ENCODE measurements around the gene NAV2.

Gene NAV2

DNA sequence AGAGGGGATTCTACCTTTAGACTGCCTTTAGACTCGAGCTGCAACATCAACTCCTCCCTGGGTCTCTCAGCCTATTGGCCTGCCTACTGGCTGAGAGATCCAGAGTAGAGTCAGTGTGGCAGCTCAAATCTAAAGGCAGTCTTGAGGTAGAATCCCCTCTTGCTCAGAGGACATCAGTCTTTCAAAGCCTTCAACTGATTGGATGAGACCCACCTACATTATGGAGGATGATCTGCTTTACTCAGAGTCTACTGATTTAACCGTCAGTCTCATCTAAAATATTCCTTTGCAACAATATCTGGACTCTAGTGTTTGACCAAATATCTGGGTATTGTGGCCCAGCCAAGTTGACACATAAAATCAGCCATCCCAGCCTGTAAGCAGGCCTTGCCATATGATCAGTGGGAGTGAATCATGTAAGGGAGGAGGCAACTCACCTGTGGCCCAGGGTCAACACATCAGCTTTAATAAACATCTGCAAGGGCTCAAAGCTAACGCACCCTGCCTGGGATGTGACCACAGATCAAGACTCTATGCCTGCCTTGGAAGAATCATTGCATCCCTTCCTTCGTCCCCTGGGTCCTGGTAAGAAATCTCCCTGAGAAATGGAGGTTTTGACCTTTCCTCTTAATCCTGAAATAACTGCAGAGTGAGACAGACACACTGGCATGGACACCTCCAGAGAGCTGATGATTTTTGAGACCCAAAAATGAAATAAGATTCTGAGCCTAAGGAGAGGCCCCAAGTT lies 249.6 kb downstream of the NAV2 start:
- DNase-seq = no peak

DNA sequence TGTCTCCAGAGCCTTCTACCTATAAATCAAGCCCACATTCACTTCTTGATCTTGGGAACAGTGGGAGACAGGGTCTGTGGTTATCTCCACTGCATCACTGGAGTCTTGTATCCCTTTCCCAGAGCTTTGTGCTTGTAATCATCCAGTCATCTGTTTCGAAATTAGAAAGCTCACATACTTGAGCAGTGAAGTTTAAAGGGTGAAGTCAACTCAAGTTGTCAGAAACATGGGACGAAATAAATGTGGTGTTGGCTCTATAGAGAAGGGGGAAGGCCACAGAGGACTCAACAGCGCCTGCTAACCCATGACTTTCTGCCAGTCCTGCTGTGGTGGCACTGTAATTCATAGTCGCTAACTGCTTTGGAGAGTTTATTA lies 250.2 kb downstream of the NAV2 start:
- DNase-seq = no peak

DNA sequence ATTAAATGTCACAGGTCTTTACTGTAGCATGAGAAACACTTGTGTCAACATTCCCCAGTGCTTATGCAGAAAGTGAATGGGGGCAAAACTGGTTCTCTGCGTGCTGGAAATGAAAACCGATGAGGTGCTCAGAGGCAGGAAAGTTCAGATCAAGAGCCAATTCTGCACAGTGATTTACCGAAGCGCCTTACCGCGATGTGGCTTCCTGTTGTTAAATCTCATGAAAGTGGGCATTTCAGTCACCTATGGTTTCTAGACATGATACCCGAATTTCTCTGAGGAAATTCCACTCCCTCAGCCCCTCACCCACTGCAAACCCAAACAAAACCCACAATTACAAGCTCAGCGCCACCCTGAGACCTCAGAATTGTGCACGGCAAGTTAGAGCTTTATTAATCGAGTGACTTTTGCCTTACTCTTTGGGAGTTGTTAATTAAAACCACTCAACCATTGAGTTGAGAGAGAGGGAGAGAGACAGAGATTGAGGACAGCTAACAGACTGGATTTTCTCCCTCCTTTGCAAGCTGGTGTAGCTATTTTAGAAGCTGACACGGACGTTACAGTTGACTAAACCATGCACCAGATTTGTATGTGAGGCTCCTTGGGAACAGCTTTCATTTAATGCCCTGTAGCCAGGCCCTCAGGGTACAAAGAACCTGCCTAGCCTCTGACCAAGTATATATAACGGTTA lies 251.2 kb downstream of the NAV2 start:
- DNase-seq = no peak

DNA sequence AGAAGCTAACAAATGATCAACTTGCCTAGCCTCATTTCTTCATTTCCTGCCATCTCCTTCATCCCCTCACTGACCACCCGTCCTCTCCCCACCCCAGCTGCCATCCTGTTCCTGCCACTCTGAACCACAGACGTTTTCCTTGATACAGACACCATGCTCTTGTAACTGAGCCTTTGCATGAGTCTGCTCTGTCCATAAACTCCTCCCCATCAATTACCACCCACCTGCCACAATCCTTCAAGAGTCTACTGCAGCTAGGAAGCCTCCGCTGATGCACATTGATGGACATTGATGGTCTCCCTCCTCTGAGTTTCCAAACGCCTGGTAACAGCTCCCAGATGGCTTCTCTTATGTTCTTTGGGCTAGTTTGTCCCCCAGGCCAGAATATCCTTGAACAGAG lies 253.8 kb downstream of the NAV2 start:
- no peak for DNase-seq

DNA sequence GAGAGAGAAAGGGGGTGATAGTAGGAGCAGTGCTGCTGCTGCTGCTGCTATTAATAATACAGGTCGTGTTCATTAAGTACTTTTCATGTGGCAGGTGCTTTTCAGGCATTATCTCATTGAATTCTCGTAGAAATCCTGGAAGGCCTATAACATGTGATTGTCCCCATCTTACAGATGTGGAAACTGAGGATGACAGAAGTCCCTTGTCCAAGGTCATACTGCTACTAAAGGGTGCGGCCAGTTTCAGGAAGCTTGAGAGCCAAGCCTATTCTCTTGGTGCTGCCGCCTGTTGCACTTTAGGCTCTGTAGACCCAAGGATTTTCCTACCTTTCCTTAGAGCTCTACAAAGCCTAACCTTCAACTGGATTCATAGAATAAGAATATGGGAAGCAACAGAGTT lies 254.3 kb downstream of the NAV2 start:
- DNase-seq = no peak

DNA sequence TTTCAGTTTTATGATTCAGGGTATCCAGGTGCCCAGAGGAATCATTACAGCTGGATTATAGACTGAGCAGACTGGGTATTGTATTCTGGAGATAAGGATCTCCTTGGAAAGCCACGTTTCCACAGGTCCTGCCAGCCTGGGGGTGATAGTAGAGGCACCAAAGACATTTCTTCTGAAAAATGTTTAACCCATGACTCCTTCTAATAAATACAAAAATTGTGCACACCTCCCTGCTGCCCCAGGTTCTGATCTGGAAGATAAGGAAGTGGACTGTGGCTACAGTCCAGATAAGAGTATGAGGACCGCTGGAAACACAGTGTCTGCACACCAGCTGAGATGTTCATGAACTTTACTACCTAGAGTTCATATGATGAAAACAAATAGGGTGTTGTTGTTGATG lies 255.2 kb downstream of the NAV2 start:
- DNase-seq = no peak

DNA sequence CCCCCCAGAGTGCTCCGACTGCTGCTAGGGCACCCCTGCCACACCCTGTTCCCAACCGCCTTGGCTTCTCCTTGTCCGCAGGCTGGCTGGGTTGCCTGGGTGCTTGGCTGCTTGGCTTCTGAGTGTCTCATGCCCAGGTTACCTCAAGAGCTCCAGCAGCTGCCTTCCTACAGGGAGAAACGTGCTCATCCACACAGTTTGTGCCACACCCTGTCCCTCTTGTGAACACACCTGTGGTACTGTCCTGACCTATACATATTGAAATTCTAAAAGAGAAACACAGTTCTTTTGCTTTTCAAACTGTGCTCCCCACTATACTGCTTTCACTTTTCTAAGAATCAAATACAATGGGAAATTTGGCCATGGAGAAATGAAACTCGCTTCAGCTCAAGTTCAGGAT lies 256.2 kb downstream of the NAV2 start:
- DNase-seq = no peak

DNA sequence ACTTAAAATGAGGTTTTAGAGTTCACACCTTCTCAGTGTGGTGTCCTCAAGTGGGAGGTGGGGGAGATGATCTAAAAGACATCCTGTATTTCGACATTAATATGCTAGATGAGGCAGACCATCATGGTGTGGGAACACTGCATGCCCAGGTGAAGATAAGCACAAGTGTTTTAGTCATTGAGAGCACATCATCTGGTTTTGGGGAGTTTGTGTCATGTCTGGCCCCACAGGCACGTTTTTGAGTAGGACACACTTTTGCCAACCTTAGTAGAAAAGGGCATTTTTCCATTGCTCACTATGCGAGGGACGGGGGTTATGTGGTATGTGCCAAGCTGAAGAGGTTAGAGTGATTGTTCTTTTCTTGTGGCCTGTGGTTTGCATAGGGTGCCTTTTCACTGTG lies 258.3 kb downstream of the NAV2 start:
- DNase-seq = no peak

DNA sequence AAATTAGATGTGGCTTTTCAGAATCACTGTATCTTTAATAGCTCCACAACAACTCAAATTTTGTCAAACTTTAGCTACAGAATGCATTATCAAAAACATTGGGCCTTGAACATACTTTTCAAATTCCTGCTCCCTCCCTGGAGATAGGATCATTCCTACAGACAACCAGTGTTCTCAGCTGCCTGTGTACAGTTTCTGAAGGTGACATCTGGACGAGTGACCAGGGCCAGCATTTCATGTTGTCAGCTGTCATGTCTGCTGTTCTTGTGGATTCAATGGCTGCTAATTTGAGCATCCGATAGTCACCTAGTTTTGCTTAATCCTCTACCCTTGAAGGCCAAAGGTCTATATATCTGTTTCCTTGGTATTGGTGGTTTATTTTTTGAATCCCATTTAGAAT lies 259.5 kb downstream of the NAV2 start:
- DNase-seq = no peak

DNA sequence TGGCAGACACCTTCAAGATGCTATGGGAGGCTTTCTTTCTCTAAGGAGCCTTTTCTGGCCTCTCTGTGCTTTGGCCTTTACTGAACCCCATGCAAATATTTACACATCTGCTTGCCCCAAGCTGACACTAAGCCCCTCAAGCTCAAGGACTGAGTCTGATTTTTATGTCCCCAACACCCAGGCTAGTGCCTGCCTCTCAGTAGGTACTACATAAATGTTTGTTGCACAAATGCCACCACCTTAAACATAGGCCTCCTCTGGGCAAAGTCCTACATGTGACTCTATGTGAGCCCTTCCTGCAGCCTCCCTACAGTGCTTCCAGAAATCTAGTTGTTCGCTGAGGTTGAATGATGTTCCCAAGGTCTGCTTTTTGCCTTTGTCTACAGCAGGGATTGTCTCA lies 260.0 kb downstream of the NAV2 start:
- DNase-seq = no peak

DNA sequence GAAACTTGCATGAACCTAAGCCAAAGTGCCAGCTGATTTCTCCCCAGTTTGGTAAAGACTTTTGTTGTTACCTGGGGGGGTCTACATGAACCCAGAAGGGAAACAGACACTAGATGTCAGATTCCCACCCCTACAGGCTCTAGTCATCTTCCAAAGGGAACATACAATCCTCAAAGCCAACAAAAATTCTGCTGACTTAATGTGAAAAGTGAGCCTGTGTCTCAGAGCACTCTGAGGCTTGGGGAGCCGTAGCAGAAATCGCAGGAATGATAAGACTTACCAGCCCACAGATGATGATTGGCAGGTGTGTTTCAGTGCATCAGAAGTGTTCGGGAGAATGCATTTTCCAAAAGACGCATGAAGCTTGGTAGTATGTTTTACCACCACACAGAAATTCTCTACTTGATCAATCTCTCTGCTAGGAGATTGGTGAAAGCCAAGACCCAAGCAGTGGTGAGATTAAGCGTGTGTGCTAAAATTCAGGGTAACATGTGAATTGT lies 260.5 kb downstream of the NAV2 start:
- DNase-seq = no peak

DNA sequence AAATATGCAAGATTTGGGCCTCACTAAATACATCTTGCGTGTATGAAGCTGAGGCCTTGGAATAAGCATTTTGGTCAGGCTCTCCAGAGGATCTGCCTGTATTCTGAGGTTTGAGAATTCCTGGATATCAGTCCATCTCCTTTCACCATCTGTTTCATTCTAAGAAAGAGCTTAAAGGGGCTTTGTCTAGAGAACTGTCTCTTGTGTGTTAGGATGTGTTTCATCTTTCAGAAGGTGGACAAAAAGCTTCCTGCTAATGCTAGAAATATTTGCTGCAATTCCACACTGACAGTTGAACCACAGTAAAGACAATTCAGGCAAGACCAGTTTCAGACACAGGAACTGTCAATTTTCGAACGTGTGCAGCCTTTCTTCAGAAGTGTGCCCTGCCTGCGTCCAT lies 262.2 kb downstream of the NAV2 start:
- no peak for DNase-seq

DNA sequence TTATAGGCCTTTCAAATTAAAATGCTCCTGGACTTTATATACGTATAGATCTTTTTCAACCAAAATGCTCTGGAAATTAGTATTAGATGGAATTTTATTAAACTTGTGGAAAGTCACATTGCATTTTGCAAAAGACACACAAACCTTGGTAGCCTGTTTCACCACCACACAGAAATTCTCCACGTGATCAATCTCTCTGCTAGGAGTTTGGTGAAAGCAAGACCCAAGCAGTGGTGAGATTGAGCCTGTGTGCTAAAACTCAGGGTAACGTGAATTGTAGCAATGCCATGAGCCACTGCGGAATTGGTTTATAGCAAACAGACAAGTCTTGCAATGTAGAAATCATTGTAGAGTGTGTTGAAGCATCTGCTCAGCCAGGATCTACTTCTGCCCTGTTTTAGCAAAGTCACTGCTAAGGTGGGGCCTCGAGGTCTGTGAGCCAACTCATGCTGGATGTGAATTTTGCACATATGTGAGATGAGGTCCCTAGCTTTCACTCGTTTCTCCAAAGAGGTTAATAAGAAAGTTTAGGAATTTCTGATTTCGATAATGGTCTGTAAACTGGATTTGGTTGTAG lies 262.9 kb downstream of the NAV2 start:
- no peak for DNase-seq

DNA sequence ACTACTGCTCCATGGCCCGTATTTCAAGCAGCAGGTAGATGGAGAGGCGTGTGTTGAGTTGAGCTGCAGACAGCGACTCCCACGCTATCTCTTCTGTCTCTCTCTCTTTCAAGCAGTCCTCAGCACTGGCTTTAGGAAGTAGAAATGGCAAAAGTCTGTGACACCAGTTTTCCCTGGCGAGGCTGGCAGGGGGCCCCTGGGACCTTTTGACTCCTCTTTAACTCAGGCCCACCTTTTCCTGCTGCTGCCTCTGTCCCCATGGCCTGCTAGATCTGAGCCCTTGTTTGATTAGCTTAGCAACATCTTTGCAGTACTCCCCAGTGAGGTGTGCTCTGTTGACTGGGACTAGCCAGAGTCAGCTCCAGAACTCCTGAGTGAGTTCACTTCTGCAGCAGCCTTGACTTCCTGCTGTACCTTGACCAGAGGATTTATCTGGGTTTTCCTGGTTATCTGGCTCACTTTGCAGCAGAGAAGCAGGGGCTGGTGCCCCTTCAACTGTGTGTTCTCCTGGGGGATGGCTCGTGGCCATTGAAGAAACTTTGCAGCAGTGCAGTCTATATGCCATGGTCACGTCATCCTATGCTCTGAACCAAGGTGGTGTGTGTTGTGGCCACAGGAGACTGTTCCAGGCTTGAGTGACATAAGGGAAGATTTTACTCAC lies 263.8 kb downstream of the NAV2 start:
- DNase-seq = no peak

DNA sequence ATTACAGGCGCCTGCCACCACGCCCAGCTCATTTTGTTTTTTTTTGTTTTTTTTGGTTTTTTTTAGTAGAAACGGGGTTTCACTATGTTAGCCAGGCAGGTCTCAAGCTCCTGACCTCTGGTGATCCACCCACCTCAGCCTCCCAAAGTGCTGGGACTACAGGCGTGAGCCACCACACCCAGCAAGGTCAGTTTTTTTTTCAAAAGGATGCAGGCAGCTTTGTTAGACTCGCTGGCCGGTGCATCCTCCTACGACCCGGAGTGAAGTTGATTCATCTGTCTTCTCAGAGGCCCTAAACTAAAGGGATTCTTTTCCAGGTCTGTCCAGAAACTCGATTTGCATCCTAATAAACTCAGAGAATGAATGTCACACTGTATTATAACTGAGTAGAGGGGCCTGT lies 265.3 kb downstream of the NAV2 start:
- DNase-seq = no peak

DNA sequence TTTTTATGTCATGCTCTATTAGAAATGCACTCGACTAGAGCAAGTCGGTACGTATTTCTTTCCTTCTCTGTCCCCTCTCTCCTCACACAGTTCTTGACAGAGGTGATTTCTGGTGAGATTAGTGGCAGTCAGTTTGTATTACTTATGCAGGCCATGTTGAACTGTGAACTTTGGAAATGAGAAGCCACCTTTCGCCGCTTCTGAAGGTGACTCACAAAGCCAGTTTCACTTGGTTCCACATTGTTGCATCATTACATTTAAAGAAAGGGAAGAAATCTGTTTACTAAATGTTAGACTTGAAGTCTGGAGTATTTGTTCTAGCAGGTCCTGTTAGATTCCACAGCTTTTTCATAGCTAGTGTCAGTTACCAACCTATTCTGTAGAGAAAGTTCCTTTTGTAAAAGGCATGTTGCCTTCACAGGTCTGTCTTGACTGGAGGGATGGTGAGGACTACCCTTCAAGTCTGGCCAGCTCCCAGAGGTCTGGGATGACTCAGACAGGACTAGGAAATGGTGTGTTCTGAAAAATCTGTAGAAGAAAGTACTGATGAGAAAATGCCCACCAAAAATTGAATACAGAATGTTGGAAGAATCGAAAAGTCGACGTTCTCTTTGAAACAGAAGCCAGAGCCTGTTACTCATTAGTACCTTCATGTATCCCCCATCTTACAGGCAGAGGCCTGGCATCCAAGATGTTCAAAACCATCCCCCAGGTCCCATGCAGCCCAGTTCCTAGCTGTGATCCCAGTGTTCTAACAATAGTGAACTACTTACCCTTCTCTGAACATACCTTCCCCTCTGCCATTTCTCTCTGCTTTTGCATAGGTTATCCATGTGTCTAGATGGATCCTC lies 266.3 kb downstream of the NAV2 start:
- DNase-seq = no peak

DNA sequence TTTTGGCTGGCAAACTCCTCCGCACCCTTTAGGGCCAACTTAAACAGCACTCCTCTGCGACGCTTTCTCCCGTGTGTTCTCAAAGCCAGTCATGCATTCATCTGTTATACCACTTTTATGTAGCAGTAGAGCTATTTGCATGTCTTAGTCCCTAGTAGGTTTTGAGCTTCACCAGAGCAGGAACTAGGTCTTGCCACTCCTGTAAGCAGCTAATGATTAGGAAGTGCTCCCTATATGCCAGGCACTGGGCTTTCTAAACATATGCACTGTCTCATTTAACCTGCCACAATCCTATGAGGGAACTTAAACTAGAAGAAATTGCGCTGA lies 266.8 kb downstream of the NAV2 start:
- DNase-seq = no peak

DNA sequence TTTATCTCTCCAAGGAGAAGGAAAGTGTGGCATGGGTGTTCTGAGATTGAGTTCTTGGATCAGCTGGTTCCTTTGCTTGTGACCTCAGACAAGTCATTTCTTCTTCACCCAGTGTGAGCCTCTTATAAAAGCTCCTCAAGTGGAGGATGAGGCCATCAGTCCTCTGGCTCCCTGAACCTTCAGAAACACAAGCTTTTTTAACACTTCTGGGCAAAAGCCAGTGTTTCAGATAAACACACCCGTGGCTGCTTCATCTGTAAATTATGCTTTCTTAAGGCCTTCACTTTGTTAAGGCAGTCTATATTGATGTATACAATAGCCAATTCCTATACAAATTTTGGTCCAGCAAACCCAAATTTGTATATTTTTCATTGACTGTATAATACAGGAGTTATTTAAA lies 267.8 kb downstream of the NAV2 start:
- DNase-seq = no peak

DNA sequence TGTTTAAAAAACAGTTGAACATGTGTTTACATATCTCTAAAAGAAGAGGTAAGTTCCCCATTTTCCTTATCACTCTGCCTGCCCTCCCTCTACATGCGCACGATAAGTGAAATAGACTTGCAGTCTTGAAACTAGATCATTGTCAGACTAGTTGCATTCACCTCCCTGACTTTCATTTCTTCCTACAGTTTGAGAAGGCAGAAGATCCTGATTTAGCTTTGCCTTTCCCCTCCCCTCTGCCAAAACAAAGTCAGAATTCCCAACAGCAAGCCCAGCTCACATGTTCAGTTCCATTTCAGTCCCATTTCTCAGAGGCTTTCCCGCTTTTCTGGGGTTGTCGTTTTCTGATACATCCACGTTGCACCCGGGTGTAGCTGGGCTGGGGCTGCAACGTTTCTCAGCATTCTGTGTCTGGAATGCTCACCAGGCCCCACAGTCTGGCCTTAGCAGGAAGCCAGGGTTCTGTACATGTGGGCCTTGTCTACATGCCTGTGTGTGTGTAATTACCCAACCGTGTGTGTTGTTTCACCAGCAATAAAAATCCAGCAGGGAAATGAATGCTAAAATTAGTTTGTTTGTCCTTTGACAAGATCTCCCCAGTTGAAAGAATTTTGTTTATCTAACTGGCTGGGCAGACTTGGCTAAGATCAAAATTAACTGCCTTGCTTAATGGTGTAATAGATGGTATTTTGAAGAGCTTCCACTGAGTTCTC lies 268.5 kb downstream of the NAV2 start:
- no peak for DNase-seq

DNA sequence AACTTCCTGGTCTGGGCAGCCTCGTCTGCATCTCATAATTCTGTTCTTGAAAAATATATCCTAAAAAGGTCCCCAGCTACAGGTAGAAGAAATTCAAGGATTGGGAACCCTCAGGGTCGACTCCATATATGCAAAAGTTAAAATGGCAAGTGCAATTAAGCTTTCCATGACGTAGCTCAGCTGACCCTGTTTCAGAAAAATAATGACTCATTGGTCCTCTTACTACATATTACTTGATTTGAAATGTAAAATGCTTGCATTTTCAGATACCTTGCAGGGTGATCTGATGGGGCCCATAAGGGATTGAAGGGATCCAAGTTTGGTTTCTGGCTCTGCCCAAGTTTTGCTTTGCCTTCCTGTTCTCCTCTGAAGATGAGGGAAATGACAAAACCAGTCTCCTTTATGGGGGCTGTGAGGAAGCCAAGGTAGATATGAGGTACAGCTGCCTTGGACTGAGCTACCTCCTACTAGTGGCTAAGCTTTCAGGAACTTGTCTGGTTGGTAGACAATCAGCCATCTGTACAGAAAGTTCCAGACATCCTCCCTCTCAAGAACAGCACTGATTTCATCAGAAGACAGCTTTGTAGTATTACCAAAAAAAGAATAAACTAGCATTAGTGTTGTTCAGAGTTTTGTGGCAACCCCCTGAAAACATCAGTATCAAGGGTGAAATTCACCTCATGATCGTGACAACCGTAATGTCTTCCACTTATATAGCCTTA lies 270.3 kb downstream of the NAV2 start:
- DNase-seq = no peak

DNA sequence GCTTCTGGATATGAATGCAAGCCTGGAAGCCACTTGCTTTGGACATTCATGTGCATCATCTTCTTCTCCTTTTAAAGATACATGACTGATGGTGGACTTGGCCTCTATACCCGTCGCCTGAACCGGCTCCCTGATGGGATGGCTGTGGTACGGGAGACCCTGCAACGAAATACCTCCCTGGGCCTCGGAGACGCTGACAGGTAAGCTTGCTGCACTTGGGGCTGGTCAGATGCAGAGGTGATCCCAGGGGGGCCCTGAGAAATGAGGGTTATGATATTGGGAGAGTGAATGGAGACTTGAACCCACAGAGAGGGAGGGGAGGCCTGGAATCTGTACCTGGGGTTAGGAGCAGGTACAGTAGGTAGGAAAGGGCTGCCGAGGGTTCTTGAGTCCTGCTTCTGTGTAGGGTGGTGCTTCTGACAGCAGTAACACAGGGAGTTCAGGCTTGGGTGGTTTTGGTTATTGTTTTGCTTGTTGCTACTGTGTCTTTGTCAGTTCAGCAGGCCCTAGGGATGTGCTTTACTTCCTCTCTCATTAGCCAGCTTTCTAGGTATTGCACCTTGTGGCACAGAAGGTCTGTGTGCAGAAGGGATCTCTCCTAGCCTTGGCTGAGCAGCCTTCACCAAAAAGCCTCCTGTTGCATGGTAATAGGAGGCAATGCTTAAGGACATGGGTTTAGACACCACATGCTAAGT lies 271.6 kb downstream of the NAV2 start:
- no peak for DNase-seq

All from stimulated activated CD4-positive, alpha-beta T cell treated with anti-CD3 and anti-CD28 coated beads, Interleukin-12 subunit alpha, Interleukin-12 subunit beta, amount 100 ng/mL, for 4 hours (primary cell).